HCT116 (cell line): ENCODE measurements around the gene UCK1. TPM values are rescaled to one million over a fixed set of nuclear protein-coding genes. Genes with fewer than 3 reads are reported as not detected.

Experiments used
- ATAC-seq: fragments of 200-7000 bp; cut with Tn5 transposase; 2 replicates; pipeline ENCODE4 v1.9.1; 2020; ENCODE audit warnings: mild to moderate bottlenecking, moderate library complexity
- BruUV-seq: library from RNA; stranded (reverse); fragments of 400-500 nt; replicated peaks from 2 replicates; lab custom pipeline; 2021; lab: Mats Ljungman, UMichigan
- CTCF ChIA-PET: fragments of 300-600 bp; sonication (Branson Sonifier 250); formaldehyde crosslinking; loops from one replicate; lab custom pipeline; 2021; ENCODE audit warnings: antibody characterized with exemption; lab: Charles Lee
- POLR2A ChIA-PET: fragments of 300-600, 350-600 bp; sonication (Branson Sonifier 250); formaldehyde crosslinking; loops from one replicate; lab custom pipeline; 2021; ENCODE audit warnings: antibody characterized with exemption; lab: Charles Lee
- RAD21 ChIA-PET, 2 experiments: fragments of 300-600 bp; sonication (Branson Sonifier 250); formaldehyde crosslinking; loops; one replicate each; lab custom pipeline; 2023; ENCODE audit warnings: low total read pairs in 2 of 2; ENCODE audit not compliant: uncharacterized antibody in 2 of 2, unreplicated experiment in 2 of 2, low non-redundant PET in 1 of 2; lab: Charles Lee
- DNase-seq: peaks from one replicate; pipeline ENCODE4 v3.0.0-alpha.2; 2010; ENCODE audit warnings: low read depth, low spot score
- H2AFZ ChIP-seq: fragments of 200-600 bp; shearing (Covaris generic), sonication (generic); 2 replicates; pipeline ENCODE4 v1.6.1; 2017; ENCODE audit warnings: low read depth, mixed run types, mixed read lengths, antibody characterized with exemption, low read length; ENCODE audit not compliant: poor library complexity, severe bottlenecking
- H3K27ac ChIP-seq: 2 replicates; pipeline ENCODE4 v1.5.1; 2012; ENCODE audit warnings: low read depth, low read length
- H3K27me3 ChIP-seq: fragments of 200-600 bp; sonication (generic); 2 replicates; pipeline ENCODE4 v1.6.1; 2016; ENCODE audit warnings: mixed run types, low read length, mixed read lengths; ENCODE audit not compliant: insufficient read depth
- H3K36me3 ChIP-seq, 2 experiments: fragments of 200-500 bp in 1 of 2; fragments of 200-600 bp in 1 of 2; sonication (Bioruptor generic) in 1 of 2; sonication (generic) in 1 of 2; 2 replicates each; pipeline versions ENCODE4 v1.5.1 to v1.6.1; 2014 to 2016; ENCODE audit warnings: low read length in 2 of 2, inconsistent platforms in 1 of 2, mixed read lengths in 1 of 2, mixed run types in 1 of 2; ENCODE audit not compliant: insufficient read depth in 2 of 2, control insufficient read depth in 1 of 2
- H3K4me1 ChIP-seq, 2 experiments: fragments of 200-600 bp in 1 of 2; sonication (generic) in 1 of 2; 2 replicates each; pipeline versions ENCODE4 v1.5.1 to v1.6.1; 2012 to 2017; ENCODE audit warnings: low read length in 2 of 2, inconsistent platforms in 1 of 2, mild to moderate bottlenecking in 1 of 2, mixed read lengths in 1 of 2, mixed run types in 1 of 2, moderate library complexity in 1 of 2; ENCODE audit not compliant: insufficient read depth in 2 of 2, control insufficient read depth in 1 of 2
- H3K4me2 ChIP-seq: fragments of 200-600 bp; sonication (generic); 2 replicates; pipeline ENCODE4 v1.6.1; 2017; ENCODE audit warnings: mixed run types, low read length, mixed read lengths
- H3K4me3 ChIP-seq, 2 experiments: fragments of 200-600 bp in 1 of 2; sonication (generic) in 1 of 2; replicated peaks in 1 of 2; 2 replicates each; pipeline ENCODE4 v1.5.1; 2011 to 2016; ENCODE audit warnings: low read length in 2 of 2, control low read depth in 1 of 2, low read depth in 1 of 2, mild to moderate bottlenecking in 1 of 2, mixed read lengths in 1 of 2, mixed run types in 1 of 2
- H3K79me2 ChIP-seq: fragments of 200-600 bp; sonication (generic); 2 replicates; pipeline ENCODE4 v1.6.1; 2017; ENCODE audit warnings: mild to moderate bottlenecking, mixed run types, low read length, moderate library complexity, mixed read lengths; ENCODE audit not compliant: insufficient read depth
- H3K9ac ChIP-seq: fragments of 200-600 bp; sonication (generic); 2 replicates; pipeline ENCODE4 v1.6.1; 2016; ENCODE audit warnings: low read length, mixed read lengths
- H3K9me2 ChIP-seq: fragments of 200-600 bp; sonication (generic), shearing (Covaris generic); 2 replicates; pipeline ENCODE4 v1.6.1; 2017; ENCODE audit warnings: mixed run types, mild to moderate bottlenecking, moderate library complexity; ENCODE audit not compliant: insufficient read depth
- H3K9me3 ChIP-seq, 2 experiments: fragments of 200-500 bp in 1 of 2; fragments of 200-600 bp in 1 of 2; sonication (Bioruptor generic) in 1 of 2; sonication (generic) in 1 of 2; 2 replicates each; pipeline ENCODE4 v1.6.1; 2014 to 2017; ENCODE audit warnings: low read length in 2 of 2, mixed read lengths in 2 of 2, inconsistent platforms in 1 of 2, low read depth in 1 of 2, mild to moderate bottlenecking in 1 of 2, mixed run types in 1 of 2, moderate library complexity in 1 of 2; ENCODE audit not compliant: control insufficient read depth in 1 of 2, insufficient read depth in 1 of 2
- H4K20me1 ChIP-seq: fragments of 200-600 bp; sonication (generic), shearing (Covaris generic); 2 replicates; pipeline ENCODE4 v1.6.1; 2017; ENCODE audit warnings: mixed run types, mild to moderate bottlenecking, moderate library complexity; ENCODE audit not compliant: insufficient read depth
- CBX3 ChIP-seq: IDR thresholded peaks from 2 replicates; pipeline ENCODE4 v1.6.1; 2012; ENCODE audit warnings: low read depth
- CEBPB ChIP-seq: IDR thresholded peaks from 2 replicates; pipeline ENCODE4 v1.6.1; 2012; ENCODE audit warnings: low read depth
- CTCF ChIP-seq, 3 experiments: fragments of 200-600 bp in 1 of 3; sonication (generic) in 1 of 3; IDR thresholded peaks in 2 of 3; conservative IDR thresholded peaks in 1 of 3; 2 replicates each; pipeline ENCODE4 v1.5.1; 2012 to 2017; ENCODE audit warnings: low read depth in 2 of 3, low read length in 2 of 3, antibody characterized with exemption in 1 of 3, borderline replicate concordance in 1 of 3, control low read depth in 1 of 3, mild to moderate bottlenecking in 1 of 3, mixed read lengths in 1 of 3, mixed run types in 1 of 3, moderate library complexity in 1 of 3; ENCODE audit not compliant: insufficient read depth in 1 of 3
- EZH2 ChIP-seq: fragments of 200-600 bp; sonication (generic); IDR thresholded peaks from 2 replicates; pipeline ENCODE4 v1.6.1; 2017; ENCODE audit warnings: antibody characterized with exemption, mixed run types
- POLR2A ChIP-seq: IDR thresholded peaks from 2 replicates; pipeline ENCODE4 v1.7.0; 2011; ENCODE audit warnings: borderline replicate concordance; ENCODE audit not compliant: insufficient read depth, insufficient read length; ENCODE audit errors: extremely low read depth
- POLR2AphosphoS5 ChIP-seq: IDR thresholded peaks from 2 replicates; pipeline ENCODE4 v1.6.1; 2011; ENCODE audit warnings: mild to moderate bottlenecking, low read depth, low read length, moderate library complexity
- RAD21 ChIP-seq: IDR thresholded peaks from 2 replicates; pipeline ENCODE4 v1.6.1; 2012; ENCODE audit warnings: low read depth, mild to moderate bottlenecking
- REST ChIP-seq: IDR thresholded peaks from 2 replicates; pipeline ENCODE4 v1.6.1; 2012; ENCODE audit warnings: low read depth
- SIN3A ChIP-seq: IDR thresholded peaks from 2 replicates; pipeline ENCODE4 v1.6.1; 2012; ENCODE audit warnings: low read depth
- intact Hi-C: fragments of 100-400 bp; cut with micrococcal nuclease; formaldehyde crosslinking; loops from 2 replicates; pipeline ENCODE4 v1.10.0; 2022
- total RNA-seq: library from RNA; stranded (reverse); gene quantifications from one replicate; pipeline ENCODE4 v1.2.1, GENCODE V29; 2021; ENCODE audit not compliant: unreplicated experiment

UCK1 gene
- total RNA-seq, 1 experiment from 2014 or later: 17.5 TPM

DNA sequence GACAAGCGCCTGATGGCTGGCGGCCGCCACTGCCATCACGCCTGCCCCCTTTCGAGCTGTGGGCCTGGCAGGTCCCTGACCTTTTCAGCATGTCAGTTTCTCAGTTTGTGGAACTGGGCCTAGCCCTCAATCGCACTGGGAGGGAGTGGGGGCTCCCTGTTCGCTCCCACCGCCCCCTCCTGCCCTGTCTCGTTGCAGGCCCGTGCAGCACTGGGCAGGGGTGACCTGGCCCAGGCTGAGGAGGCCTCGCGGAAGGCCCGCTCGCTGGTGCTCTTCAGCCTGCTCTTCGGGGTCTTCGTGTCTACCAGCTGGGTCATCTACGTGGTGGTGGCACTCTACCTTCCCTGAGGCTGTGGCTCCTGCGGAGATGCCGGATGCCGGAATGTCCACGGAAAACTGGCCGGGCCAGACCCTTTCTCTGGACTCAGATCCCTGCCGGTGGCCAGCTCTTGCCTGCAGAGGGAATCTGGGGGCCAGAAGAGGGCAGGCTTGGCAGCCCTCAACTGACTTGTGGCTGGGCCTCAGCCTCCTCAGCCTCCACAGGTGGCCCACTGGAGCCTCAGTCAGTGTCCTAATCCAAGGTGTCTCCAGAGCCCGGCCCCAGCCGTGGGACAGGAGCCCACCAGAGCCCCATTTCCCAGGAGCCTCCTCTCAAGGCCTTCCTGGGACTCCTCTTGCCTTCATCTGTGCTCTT is 26.9 kb upstream of the UCK1 start:
- H3K4me1 ChIP-seq: no peaks in the 10 kb centered on the region
- H3K27me3 ChIP-seq: no peaks in the 10 kb centered on the region
- BruUV-seq: no TSS peak
- RAD21 ChIA-PET: no interaction called here
- H3K79me2 ChIP-seq: no peaks in the 10 kb centered on the region
- H3K9me3 ChIP-seq: 0 out of 4 replicates have a peak, but pooled peaks cover 0 to 4% of the 10 kb centered on the region in 2 experiments
- DNase-seq (no peak), ATAC-seq (no peak)
- no peak overlapping the region for H3K27ac ChIP-seq
- no peak overlapping the region for H2AFZ ChIP-seq
- H3K4me2 ChIP-seq: no peak overlapping the region
- TF ChIP-seq CTCF (IDR thresholded peaks at IDR 0.05 in 2 of 3, conservative IDR thresholded peaks at IDR 0.05 in 1 of 3; ENCODE audit: borderline replicate concordance in 1 of 3, insufficient read depth in 1 of 3, low read depth in 2 of 3, low read length in 2 of 3) (peak in 1 of 3 experiments; percentile 31; a peak in 1 of 6 replicates), POLR2AphosphoS5 (no peak), RAD21 (peak; percentile 22; the same call in 1 of the 2 replicates)
- POLR2A ChIA-PET: no interaction called here
- no peaks in the 10 kb centered on the region for H3K9me2 ChIP-seq
- H3K4me3 ChIP-seq: no peak overlapping the region
- H4K20me1 ChIP-seq: no peaks in the 10 kb centered on the region
- H3K9ac ChIP-seq: no peak overlapping the region
- intact Hi-C loops: no loop called here
- no peaks in the 10 kb centered on the region for H3K36me3 ChIP-seq
- CTCF ChIA-PET: no interaction called here

- no TSS peak for BruUV-seq
- POLR2A ChIA-PET: no interaction called here
- H3K9me3 ChIP-seq: no peaks in the 10 kb centered on the region
- TF ChIP-seq POLR2A: no peak
- TF ChIP-seq CBX3: no peak
- TF ChIP-seq SIN3A: no peak
- no peak for TF ChIP-seq REST
- no peak for TF ChIP-seq CTCF (IDR thresholded peaks at IDR 0.05 in 2 of 3, conservative IDR thresholded peaks at IDR 0.05 in 1 of 3; ENCODE audit: borderline replicate concordance in 1 of 3, insufficient read depth in 1 of 3, low read depth in 2 of 3, low read length in 2 of 3)
- no peak for TF ChIP-seq CEBPB
- no peak for TF ChIP-seq EZH2
Observed at GRCh38 chr9:131555841-131556673, 25.0 kb upstream of the UCK1 start.

More at GRCh38 chr9:131555841-131556673, 25.0 kb upstream of the UCK1 start:
- H3K9me2 ChIP-seq: no peaks in the 10 kb centered on the region
- H3K27me3 ChIP-seq: no peaks in the 10 kb centered on the region
- ChIA-PET CTCF (no interaction called here), RAD21 (no interaction called here)
- H2AFZ ChIP-seq: no peak overlapping the region
- DNase-seq (no peak), ATAC-seq (no peak)
- no peak overlapping the region for H3K4me3 ChIP-seq
- H3K79me2 ChIP-seq: no peaks in the 10 kb centered on the region
- no peaks in the 10 kb centered on the region for H3K4me1 ChIP-seq
- no peak overlapping the region for H3K4me2 ChIP-seq
- no peaks in the 10 kb centered on the region for H3K36me3 ChIP-seq
- no peak overlapping the region for H3K27ac ChIP-seq
- H3K9ac ChIP-seq: no peak overlapping the region
- no peaks in the 10 kb centered on the region for H4K20me1 ChIP-seq
- intact Hi-C loops: no loop called here
